WTC11 (cell line): ENCODE measurements around the gene PPP4R2.

Experiments used
- ATF3 ChIP-seq: sonication (generic); formaldehyde crosslinking; conservative IDR thresholded peaks from 2 replicates; pipeline ENCODE4 v1.8.1; 2022; ENCODE audit warnings: mild to moderate bottlenecking, missing genetic modification reagents
- CDX4 ChIP-seq: fragments of 250-450 bp; sonication (Bioruptor Pico); IDR thresholded peaks from 2 replicates; pipeline ENCODE4 v1.9.0; 2021; ENCODE audit warnings: moderate library complexity, mild to moderate bottlenecking, inconsistent platforms, borderline replicate concordance
- CTCF ChIP-seq: fragments of 200-600 bp; IDR thresholded peaks from 2 replicates; pipeline ENCODE4 v1.8.0; 2022; ENCODE audit warnings: antibody characterized with exemption
- KAT7 ChIP-seq: sonication (generic); formaldehyde crosslinking; IDR thresholded peaks from 2 replicates; pipeline ENCODE4 v1.8.1; 2023; ENCODE audit warnings: missing genetic modification reagents, mild to moderate bottlenecking, borderline replicate concordance
- TEAD4 ChIP-seq: sonication (generic); formaldehyde crosslinking; IDR thresholded peaks from 2 replicates; pipeline ENCODE4 v1.8.0; 2022; ENCODE audit warnings: mild to moderate bottlenecking, missing genetic modification reagents
- USF1 ChIP-seq: sonication (generic); formaldehyde crosslinking; IDR thresholded peaks from 2 replicates; pipeline ENCODE4 v1.8.0; 2022; ENCODE audit warnings: mild to moderate bottlenecking, missing genetic modification reagents
- TF ChIP-seq, protein P1 (sequence below): sonication (generic); formaldehyde crosslinking; IDR thresholded peaks from 2 replicates; pipeline ENCODE4 v1.8.1; 2022; ENCODE audit warnings: missing genetic modification reagents, borderline replicate concordance

- TF ChIP-seq TEAD4 (CRISPR knock-in tag): no peak
- no peak for TF ChIP-seq CTCF
- no peak for TF ChIP-seq USF1
- no peak for TF ChIP-seq CDX4 (CRISPR knock-in tag)
- no peak for TF ChIP-seq KAT7 (CRISPR knock-in tag)
- TF ChIP-seq, protein P1, sequence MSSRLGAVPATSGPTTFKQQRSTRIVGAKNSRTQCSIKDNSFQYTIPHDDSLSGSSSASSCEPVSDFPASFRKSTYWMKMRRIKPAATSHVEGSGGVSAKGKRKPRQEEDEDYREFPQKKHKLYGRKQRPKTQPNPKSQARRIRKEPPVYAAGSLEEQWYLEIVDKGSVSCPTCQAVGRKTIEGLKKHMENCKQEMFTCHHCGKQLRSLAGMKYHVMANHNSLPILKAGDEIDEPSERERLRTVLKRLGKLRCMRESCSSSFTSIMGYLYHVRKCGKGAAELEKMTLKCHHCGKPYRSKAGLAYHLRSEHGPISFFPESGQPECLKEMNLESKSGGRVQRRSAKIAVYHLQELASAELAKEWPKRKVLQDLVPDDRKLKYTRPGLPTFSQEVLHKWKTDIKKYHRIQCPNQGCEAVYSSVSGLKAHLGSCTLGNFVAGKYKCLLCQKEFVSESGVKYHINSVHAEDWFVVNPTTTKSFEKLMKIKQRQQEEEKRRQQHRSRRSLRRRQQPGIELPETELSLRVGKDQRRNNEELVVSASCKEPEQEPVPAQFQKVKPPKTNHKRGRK (CRISPR knock-in tag): no peak
- TF ChIP-seq ATF3: no peak
Observed at GRCh38 chr3:73114711-73115110, 118.1 kb downstream of the PPP4R2 start.
